HCT116 (cell line): Measurements from ENCODE around the gene PRSS57. TPM values are rescaled to one million over a fixed set of nuclear protein-coding genes. Genes with fewer than 3 reads are reported as not detected.

ENCODE experiments used
- ATAC-seq: fragments of 200-7000 bp; cut with Tn5 transposase; 2 replicates; pipeline ENCODE4 v1.9.1; 2020; ENCODE audit warnings: mild to moderate bottlenecking, moderate library complexity
- BruUV-seq: library from RNA; stranded (reverse); fragments of 400-500 nt; replicated peaks from 2 replicates; lab custom pipeline; 2021; lab: Mats Ljungman, UMichigan
- CTCF ChIA-PET: fragments of 300-600 bp; sonication (Branson Sonifier 250); formaldehyde crosslinking; loops from one replicate; lab custom pipeline; 2021; ENCODE audit warnings: antibody characterized with exemption; lab: Charles Lee
- POLR2A ChIA-PET: fragments of 300-600, 350-600 bp; sonication (Branson Sonifier 250); formaldehyde crosslinking; loops from one replicate; lab custom pipeline; 2021; ENCODE audit warnings: antibody characterized with exemption; lab: Charles Lee
- RAD21 ChIA-PET, 2 experiments: fragments of 300-600 bp; sonication (Branson Sonifier 250); formaldehyde crosslinking; loops; one replicate each; lab custom pipeline; 2023; ENCODE audit warnings: low total read pairs in 2 of 2; ENCODE audit not compliant: uncharacterized antibody in 2 of 2, unreplicated experiment in 2 of 2, low non-redundant PET in 1 of 2; lab: Charles Lee
- DNase-seq: peaks from one replicate; pipeline ENCODE4 v3.0.0-alpha.2; 2010; ENCODE audit warnings: low read depth, low spot score
- H2AFZ ChIP-seq: fragments of 200-600 bp; shearing (Covaris generic), sonication (generic); 2 replicates; pipeline ENCODE4 v1.6.1; 2017; ENCODE audit warnings: low read depth, mixed run types, mixed read lengths, antibody characterized with exemption, low read length; ENCODE audit not compliant: poor library complexity, severe bottlenecking
- H3K27ac ChIP-seq: 2 replicates; pipeline ENCODE4 v1.5.1; 2012; ENCODE audit warnings: low read depth, low read length
- H3K27me3 ChIP-seq: fragments of 200-600 bp; sonication (generic); 2 replicates; pipeline ENCODE4 v1.6.1; 2016; ENCODE audit warnings: mixed run types, low read length, mixed read lengths; ENCODE audit not compliant: insufficient read depth
- H3K36me3 ChIP-seq, 2 experiments: fragments of 200-500 bp in 1 of 2; fragments of 200-600 bp in 1 of 2; sonication (Bioruptor generic) in 1 of 2; sonication (generic) in 1 of 2; 2 replicates each; pipeline versions ENCODE4 v1.5.1 to v1.6.1; 2014 to 2016; ENCODE audit warnings: low read length in 2 of 2, inconsistent platforms in 1 of 2, mixed read lengths in 1 of 2, mixed run types in 1 of 2; ENCODE audit not compliant: insufficient read depth in 2 of 2, control insufficient read depth in 1 of 2
- H3K4me1 ChIP-seq, 2 experiments: fragments of 200-600 bp in 1 of 2; sonication (generic) in 1 of 2; 2 replicates each; pipeline versions ENCODE4 v1.5.1 to v1.6.1; 2012 to 2017; ENCODE audit warnings: low read length in 2 of 2, inconsistent platforms in 1 of 2, mild to moderate bottlenecking in 1 of 2, mixed read lengths in 1 of 2, mixed run types in 1 of 2, moderate library complexity in 1 of 2; ENCODE audit not compliant: insufficient read depth in 2 of 2, control insufficient read depth in 1 of 2
- H3K4me2 ChIP-seq: fragments of 200-600 bp; sonication (generic); 2 replicates; pipeline ENCODE4 v1.6.1; 2017; ENCODE audit warnings: mixed run types, low read length, mixed read lengths
- H3K4me3 ChIP-seq, 2 experiments: fragments of 200-600 bp in 1 of 2; sonication (generic) in 1 of 2; replicated peaks in 1 of 2; 2 replicates each; pipeline ENCODE4 v1.5.1; 2011 to 2016; ENCODE audit warnings: low read length in 2 of 2, control low read depth in 1 of 2, low read depth in 1 of 2, mild to moderate bottlenecking in 1 of 2, mixed read lengths in 1 of 2, mixed run types in 1 of 2
- H3K79me2 ChIP-seq: fragments of 200-600 bp; sonication (generic); 2 replicates; pipeline ENCODE4 v1.6.1; 2017; ENCODE audit warnings: mild to moderate bottlenecking, mixed run types, low read length, moderate library complexity, mixed read lengths; ENCODE audit not compliant: insufficient read depth
- H3K9ac ChIP-seq: fragments of 200-600 bp; sonication (generic); 2 replicates; pipeline ENCODE4 v1.6.1; 2016; ENCODE audit warnings: low read length, mixed read lengths
- H3K9me2 ChIP-seq: fragments of 200-600 bp; sonication (generic), shearing (Covaris generic); 2 replicates; pipeline ENCODE4 v1.6.1; 2017; ENCODE audit warnings: mixed run types, mild to moderate bottlenecking, moderate library complexity; ENCODE audit not compliant: insufficient read depth
- H3K9me3 ChIP-seq, 2 experiments: fragments of 200-500 bp in 1 of 2; fragments of 200-600 bp in 1 of 2; sonication (Bioruptor generic) in 1 of 2; sonication (generic) in 1 of 2; 2 replicates each; pipeline ENCODE4 v1.6.1; 2014 to 2017; ENCODE audit warnings: low read length in 2 of 2, mixed read lengths in 2 of 2, inconsistent platforms in 1 of 2, low read depth in 1 of 2, mild to moderate bottlenecking in 1 of 2, mixed run types in 1 of 2, moderate library complexity in 1 of 2; ENCODE audit not compliant: control insufficient read depth in 1 of 2, insufficient read depth in 1 of 2
- H4K20me1 ChIP-seq: fragments of 200-600 bp; sonication (generic), shearing (Covaris generic); 2 replicates; pipeline ENCODE4 v1.6.1; 2017; ENCODE audit warnings: mixed run types, mild to moderate bottlenecking, moderate library complexity; ENCODE audit not compliant: insufficient read depth
- EZH2phosphoT487 ChIP-seq: fragments of 200-600 bp; IDR thresholded peaks from 2 replicates; pipeline ENCODE4 v1.6.1; 2018; ENCODE audit warnings: antibody characterized with exemption, borderline replicate concordance
- JUND ChIP-seq: IDR thresholded peaks from 2 replicates; pipeline ENCODE4 v1.6.1; 2012
- MAX ChIP-seq: IDR thresholded peaks from 2 replicates; pipeline ENCODE4 v1.6.1; 2012
- POLR2A ChIP-seq: IDR thresholded peaks from 2 replicates; pipeline ENCODE4 v1.7.0; 2011; ENCODE audit warnings: borderline replicate concordance; ENCODE audit not compliant: insufficient read depth, insufficient read length; ENCODE audit errors: extremely low read depth
- POLR2AphosphoS5 ChIP-seq: IDR thresholded peaks from 2 replicates; pipeline ENCODE4 v1.6.1; 2011; ENCODE audit warnings: mild to moderate bottlenecking, low read depth, low read length, moderate library complexity
- REST ChIP-seq: IDR thresholded peaks from 2 replicates; pipeline ENCODE4 v1.6.1; 2012; ENCODE audit warnings: low read depth
- SIN3A ChIP-seq: IDR thresholded peaks from 2 replicates; pipeline ENCODE4 v1.6.1; 2012; ENCODE audit warnings: low read depth
- SP1 ChIP-seq: IDR thresholded peaks from 2 replicates; pipeline ENCODE4 v1.6.1; 2012; ENCODE audit warnings: low read depth
- SRF ChIP-seq: IDR thresholded peaks from 2 replicates; pipeline ENCODE4 v1.6.1; 2012; ENCODE audit warnings: low read depth
- YY1 ChIP-seq: IDR thresholded peaks from 2 replicates; pipeline ENCODE4 v1.6.1; 2011; ENCODE audit warnings: low read length, low read depth, moderate library complexity, mild to moderate bottlenecking; ENCODE audit not compliant: insufficient replicate concordance; ENCODE audit errors: extremely low read depth
- ZFX ChIP-seq: fragments of 450-650 bp; IDR thresholded peaks from 2 replicates; pipeline ENCODE4 v1.6.1; 2017
- ZNF274 ChIP-seq: fragments of 200-500 bp; sonication (Bioruptor generic); IDR thresholded peaks from 2 replicates; pipeline ENCODE4 v1.6.1; 2014; ENCODE audit warnings: mild to moderate bottlenecking, low read depth, low read length, inconsistent platforms
- intact Hi-C: fragments of 100-400 bp; cut with micrococcal nuclease; formaldehyde crosslinking; loops from 2 replicates; pipeline ENCODE4 v1.10.0; 2022
- total RNA-seq: library from RNA; stranded (reverse); gene quantifications from one replicate; pipeline ENCODE4 v1.2.1, GENCODE V29; 2021; ENCODE audit not compliant: unreplicated experiment

The PRSS57 gene
- total RNA-seq, 1 experiment from 2014 or later, result not detected

- TF ChIP-seq SIN3A, result no peak
- no peak for TF ChIP-seq POLR2A
- TF ChIP-seq REST, result no peak
- no peak for TF ChIP-seq EZH2phosphoT487
- no peak for TF ChIP-seq POLR2AphosphoS5
Observed at GRCh38 chr19:658059-658839, 37.0 kb downstream of the PRSS57 start (continued).

- CTCF ChIA-PET, result no interaction called here
- no peak overlapping the region for H3K27ac ChIP-seq
Observed at GRCh38 chr19:657611-658010, 37.6 kb downstream of the PRSS57 start.

More at GRCh38 chr19:657611-658010, 37.6 kb downstream of the PRSS57 start:
- ChIA-PET RAD21 (no interaction called here), POLR2A (no interaction called here)
- intact Hi-C loops, result no loop called here
- H3K9ac ChIP-seq, result no peak overlapping the region
- DNase-seq (no peak), ATAC-seq (no peak)
- H3K79me2 ChIP-seq, result peaks cover 100% of the 10 kb centered on the region
- no peaks in the 10 kb centered on the region for H3K9me3 ChIP-seq
- no peak overlapping the region for H3K4me3 ChIP-seq
- TF ChIP-seq SP1 (no peak), SRF (no peak), JUND (no peak), YY1 (no peak), MAX (no peak), ZNF274 (no peak), POLR2AphosphoS5 (no peak), ZFX (no peak)
- H4K20me1 ChIP-seq, result peaks cover 5% of the 10 kb centered on the region; the same call in 1 of the 2 replicates
- no peaks in the 10 kb centered on the region for H3K9me2 ChIP-seq
- H3K4me1 ChIP-seq, result peaks cover 4 to 14% of the 10 kb centered on the region in 2 experiments
- no TSS peak for BruUV-seq
- H2AFZ ChIP-seq, result no peak overlapping the region
- no peaks in the 10 kb centered on the region for H3K27me3 ChIP-seq
- H3K36me3 ChIP-seq, result peaks cover 3 to 36% of the 10 kb centered on the region in 2 experiments; a peak in 3 of 4 replicates
- H3K4me2 ChIP-seq, result no peak overlapping the region
